ENCODE results near the gene KLHL30.
"Not testable (repeated sequence)": the region's sequence is repeated elsewhere in the genome, so short reads cannot be mapped to it uniquely, and the experiment has no call there.

KLHL30 gene

DNA sequence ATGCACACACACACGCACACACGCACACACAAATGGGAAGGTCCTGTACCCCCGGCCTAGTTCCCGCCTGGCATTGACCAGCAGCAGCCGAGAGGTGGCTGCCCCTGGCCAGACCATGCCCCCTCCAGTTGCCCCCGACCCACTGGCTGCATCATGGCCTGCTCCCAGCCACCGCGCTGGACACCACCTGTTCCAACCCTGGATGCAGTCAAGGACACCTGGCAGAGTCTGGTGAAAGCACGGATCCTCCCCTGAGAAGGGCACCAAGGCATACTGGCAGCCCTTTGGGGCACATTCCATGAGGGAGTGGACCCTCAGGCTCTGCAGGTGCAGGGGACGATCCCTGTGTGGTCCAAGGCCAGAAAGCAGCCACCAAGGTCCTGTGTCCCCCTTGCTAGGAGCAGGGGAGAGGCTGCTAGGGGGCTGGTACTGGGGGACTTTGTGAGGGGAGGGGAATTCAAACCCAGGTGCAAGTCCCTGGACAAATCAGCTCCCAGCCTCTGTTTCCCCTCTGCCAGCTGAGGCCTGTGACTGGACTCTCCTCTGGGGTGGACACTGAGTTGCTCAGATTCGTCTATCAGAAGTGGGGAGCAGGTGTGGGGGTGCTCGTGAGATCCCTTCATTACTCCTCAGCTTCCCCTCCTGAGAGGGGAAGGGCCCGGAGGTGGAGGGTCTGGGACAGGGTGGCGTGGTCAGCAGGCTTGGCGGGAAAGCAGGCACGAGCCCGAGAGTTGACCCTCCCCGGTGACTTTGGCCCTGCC is 34.8 kb upstream of the KLHL30 start:
- no peak for DNase-seq

DNA sequence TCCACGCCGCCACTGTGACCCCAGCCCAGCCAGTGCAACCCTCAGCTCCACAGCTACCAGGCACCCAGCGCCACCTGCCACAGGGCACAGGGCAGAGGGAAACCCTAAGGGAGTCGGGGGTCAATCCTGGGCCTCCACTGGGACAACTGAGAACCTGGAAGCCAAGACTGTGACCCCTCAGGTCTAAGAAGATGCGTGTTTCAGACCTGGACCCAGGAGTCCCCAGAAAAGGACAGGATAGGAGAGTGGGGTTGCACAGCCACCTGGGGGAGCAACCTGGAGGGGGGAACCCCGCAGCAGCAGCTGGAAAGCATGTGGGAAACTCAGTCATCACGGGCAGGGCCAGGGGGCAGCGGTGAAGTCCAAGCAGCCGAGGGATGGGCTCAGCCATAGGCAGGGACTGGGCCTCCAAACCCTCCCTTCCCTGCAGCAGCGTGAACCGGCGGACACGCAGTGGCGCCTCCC is 34.2 kb upstream of the KLHL30 start:
- DNase-seq, result no peak

DNA sequence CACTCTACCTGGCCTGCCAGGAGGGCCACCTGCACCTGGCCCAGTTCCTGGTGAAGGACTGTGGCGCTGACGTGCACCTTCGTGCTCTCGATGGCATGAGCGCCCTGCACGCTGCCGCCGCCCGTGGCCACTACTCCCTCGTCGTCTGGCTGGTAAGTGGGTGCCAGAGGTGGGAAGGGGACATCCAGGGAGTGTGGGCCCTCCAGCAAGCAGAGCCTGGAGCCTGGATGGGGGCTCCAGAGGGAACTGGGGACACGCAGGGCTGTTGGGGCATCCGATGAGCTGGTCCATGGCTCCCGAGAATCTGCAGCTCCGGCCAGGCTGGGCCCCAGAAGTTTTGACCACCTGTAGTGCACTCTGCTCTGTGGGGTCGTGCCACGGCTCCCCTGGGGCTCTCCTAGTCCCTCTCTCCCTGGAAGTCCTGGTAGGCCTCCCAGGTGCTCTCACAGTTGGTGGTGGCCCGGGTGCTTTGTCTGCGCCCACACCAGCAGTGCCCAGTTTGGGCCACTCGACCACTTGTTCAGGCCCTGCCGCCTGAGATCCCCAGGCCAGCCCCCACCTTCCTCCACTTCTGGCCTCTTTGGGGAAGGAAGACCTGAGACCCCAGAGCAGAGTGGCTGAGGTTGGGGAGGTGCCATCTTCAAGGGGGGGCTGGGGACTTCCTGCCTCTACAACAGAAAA is 33.6 kb upstream of the KLHL30 start:
- DNase-seq, result no peak

DNA sequence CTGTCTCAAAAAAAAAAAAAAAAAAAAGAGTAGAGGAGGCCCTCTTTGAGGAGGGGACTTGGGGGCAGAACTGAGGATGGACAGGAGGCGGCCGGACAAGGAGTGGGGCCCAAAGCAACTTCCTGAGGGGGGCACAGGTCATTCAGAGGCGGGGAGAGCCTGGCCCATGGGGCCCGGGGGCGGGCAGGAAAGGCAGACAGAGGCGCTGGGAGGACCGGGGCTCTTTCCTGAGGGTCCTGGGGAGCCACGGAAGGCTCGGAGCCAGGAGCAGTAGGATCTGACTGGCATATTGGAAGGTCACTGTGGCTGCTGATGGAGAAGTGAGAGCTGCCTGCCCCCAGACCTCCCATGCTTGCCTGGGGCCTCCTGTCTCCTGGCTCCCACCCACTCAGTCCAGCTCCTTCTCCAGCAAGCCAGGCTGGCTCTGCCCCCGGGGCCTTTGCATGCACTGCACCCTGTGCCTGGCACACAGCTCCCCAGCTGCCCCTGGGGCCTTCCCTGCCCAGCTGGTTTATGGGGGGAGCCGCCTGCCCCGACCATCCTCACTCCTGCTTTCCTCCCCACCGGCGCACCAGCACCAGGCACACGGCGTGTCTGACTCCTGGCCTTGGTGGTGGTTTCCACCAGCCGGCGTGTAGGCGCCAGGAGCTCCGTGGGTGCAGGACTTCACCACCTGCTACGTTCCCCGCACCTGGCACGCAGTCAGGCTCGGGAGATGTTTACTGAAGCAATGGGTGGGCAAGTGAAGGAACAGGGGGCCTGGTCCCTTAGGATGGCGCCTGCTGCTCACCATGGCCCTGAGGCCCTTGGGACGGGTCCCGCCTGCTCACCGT is 32.7 kb upstream of the KLHL30 start:
- DNase-seq, result no peak

DNA sequence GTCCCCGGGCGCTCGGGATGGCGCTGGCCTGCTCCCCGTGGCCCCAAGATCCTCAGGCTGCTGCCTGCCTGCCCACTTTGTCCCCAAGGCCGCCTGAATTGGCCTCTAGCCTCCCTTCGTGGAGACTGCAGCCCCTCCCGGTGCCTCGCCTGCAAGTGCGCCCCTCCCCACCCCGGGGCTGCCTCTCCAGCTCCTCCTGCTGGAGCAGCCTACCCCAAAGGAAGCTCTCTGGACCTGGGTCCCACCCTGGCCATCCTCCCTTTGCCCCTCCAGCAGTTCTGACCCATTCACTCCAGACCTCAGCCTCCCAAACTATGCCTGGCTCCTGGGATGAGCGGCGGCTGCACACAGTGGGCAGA is 32.1 kb upstream of the KLHL30 start:
- no peak for DNase-seq

DNA sequence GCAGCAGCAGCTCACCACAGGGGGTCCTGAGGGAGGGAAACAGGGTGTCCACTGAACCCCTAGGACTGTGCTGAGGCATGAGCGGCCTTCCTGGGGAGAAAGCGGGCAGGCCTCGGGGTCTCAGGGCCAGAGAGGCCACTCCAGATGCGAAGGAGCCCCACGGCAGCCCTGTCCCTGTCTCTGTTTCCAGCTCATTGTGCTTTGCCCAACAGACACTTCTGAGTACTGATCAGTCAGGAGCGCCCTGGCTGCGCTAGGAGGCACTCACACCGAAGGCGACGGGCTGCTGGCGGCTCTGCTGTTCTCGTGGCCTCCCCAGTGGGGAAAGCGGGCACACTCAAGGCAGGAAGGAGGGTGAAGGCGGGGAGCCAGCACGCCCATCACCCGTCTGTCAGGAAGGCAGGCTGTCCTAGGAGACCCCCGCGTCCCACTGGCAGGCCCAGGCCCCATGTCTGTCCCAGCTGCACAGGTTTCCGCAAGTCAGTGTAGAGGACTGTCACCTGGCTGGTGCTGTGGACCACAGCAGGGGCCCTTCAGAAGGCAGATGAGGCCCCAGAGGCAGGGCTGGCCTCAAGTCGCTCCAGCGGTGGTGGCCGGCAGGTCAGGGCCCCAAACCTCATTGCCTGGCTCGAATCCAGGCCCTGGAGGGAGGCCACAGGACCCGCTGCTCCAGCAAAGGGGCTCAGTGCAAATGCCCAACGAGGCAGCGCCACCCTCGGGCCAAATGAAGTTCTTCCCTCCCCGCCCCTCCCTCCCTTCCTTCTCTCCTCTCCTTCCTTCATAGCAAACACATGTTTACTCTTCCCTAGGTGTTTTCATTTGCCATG is 31.6 kb upstream of the KLHL30 start:
- peak; percentile 18 for DNase-seq

DNA sequence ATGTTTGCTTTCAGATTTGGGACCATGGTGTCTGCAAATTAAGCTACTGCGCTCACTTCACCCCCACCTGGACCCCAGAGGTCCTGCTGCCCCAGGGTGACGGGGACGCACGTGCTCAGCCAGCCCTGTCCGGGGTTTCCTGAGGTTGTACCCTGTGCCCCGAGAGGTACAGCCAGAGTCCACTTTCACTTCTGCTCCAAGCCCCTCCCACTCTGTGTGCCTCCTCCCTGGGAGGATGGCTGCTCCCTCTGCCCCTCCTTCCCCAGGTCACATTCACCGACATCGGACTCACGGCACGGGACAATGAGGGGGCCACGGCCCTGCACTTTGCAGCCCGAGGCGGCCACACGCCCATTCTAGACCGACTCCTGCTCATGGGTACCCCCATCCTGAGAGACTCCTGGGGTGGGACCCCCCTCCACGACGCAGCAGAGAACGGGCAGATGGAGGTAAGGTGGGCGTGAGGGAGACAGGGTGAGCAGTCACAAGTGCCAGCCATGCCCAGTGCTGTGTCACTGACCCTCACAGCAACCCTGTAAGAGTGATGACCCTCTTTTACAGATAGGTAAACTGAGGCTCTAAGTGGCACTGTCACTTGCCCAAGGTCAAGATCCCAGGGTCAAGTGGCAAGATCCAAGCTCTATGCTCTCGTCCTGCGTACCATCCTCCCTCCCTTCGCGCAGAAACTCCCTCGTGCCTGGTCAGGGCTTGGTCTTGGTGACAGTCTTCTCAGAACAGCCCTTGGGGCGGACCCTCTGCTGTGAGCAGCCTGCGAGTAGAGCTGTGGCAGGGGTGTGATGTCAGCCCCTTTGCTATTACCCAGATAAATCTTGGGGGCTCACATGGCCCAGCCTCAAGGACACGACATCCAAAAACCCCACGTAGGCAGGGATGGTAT is 30.7 kb upstream of the KLHL30 start:
- no peak for DNase-seq

DNA sequence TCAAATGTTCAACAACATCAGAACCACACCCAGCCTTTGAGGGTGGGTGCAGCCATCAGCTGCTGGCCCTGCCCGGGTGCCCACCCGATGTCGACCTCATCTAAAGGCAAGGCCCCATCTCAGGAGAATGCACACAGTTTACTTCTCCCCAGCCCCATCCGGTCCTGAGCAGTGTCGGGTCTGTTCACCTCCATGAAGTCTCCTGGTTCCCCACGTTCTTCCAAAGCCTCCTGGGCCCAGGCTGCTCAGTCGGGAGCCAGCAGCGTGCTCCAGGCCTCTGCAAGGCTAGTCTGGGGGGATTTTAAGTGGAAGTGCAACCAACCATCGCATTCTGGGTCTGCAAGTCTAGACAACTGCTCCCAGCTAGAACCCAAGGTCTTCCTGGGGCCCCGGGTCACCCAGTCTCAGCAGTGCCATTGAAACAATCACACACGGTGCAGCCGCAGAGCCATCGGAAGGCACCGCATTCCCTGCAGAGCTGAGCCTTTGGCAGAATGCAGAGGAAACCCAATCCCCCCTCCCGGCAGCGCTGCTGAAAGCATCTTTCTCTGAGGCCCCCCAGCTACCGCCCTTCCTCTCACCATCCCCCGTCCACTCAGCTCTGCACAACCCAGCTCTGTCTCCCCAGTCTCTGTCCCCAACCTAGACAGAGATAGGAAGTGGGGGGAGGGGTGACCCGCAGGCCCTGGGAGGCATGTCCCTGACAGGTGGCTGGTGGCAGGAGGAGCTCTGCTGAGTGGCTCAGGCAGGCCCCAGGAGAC is 29.9 kb upstream of the KLHL30 start:
- DNase-seq, result peak; percentile 48

DNA sequence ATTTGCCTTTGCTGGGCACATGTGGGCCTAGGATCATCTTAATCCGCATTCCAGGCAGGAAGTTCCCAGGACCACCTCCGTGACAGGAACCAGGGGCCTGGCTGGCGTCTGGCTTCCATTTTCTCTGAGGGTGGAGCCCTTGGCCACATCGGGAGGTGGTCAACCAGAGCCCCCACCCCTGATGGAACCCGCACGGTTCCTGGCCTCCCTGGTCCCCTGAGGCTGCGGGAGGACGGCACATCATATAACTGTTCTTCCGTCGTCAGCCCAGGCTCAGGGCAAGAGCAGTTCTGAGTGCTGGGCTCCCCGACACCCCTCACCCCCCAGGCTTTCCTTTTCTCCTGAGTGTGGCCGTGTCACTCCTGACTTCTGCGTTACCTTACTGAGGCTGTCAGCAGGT is 24.9 kb upstream of the KLHL30 start:
- no peak for DNase-seq

DNA sequence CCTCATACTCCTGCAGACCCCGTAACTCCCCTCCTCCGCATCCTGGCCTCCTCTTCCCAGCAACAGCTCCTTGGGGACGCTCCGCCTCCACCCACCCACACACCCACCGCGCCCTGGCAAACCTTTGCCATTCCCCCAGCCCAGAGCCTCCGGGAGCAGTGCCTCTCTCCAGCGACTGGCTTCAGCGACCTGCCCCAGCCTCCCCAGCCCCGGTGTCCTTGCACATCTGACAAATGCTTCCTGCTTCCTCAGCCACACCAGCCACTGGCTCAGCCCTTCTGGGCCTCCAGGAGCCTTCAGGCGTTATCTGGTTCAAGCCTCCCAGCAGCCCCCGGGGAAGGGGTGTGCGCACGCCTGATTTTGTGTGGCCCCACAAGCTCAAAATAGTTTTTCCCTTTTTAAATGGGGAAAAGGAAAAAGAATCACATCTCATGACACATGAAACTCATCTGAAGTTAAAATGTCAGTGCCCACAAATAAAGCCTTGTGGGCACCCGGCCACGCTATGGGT is 24.1 kb upstream of the KLHL30 start:
- DNase-seq, result no peak

DNA sequence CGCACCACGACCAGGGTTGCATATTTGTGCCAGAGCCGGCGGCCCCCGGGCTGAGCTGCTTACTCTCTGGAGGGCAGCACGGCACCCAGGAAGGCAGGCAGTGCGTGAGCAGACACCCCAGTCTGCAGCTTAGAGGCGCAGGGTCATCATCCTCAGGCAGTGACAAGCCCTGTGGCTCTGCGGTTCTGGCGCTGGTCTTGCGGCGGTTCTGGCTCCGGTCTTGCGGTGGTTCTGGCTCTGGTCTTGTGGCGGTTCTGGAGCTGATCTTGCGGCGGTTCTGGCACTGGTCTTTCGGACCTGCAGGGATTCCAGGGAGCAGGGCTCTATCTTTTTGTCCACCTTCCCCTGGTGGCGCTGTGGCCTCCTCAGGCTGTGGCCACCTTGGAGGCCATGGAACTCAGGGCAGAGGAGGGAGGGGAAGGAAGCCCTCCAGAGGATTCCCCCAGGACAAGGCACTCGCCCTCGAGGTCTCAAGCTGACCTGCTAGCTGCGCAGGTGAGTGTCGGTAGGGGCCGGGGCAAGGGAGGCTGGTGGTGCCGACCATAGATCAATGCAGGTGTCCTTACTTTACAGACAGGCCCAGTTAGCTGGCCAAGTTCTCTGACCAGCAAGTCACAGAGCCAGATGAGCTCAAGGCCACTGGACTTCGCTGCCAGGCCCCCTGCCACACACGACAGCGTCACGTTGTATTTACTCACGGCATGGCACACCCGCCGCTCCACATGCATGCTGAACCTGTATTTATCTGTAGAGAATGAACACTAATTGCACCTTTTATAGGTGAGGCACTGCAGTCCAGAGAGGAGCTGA is 23.4 kb upstream of the KLHL30 start:
- DNase-seq, result no peak

DNA sequence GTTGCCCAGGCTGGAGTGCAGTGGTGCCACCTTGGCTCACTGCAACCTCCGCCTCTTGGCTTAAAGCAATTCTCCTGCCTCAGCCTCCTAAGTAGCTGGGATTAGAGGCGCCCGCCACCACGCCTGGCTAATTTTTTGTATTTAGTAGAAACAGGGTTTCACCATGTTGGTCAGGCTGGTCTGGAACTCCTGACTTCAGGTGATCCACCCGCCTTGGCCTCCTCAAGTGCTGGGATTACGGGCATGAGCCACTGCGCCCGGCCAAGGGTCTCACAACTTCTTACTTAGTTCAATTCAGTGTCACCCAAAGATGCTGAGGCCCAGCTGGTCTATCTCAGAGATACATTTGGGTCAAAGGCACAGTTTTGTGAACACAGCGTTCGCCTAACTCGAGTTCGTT is 22.8 kb upstream of the KLHL30 start:
- not testable (repeated sequence) for DNase-seq

DNA sequence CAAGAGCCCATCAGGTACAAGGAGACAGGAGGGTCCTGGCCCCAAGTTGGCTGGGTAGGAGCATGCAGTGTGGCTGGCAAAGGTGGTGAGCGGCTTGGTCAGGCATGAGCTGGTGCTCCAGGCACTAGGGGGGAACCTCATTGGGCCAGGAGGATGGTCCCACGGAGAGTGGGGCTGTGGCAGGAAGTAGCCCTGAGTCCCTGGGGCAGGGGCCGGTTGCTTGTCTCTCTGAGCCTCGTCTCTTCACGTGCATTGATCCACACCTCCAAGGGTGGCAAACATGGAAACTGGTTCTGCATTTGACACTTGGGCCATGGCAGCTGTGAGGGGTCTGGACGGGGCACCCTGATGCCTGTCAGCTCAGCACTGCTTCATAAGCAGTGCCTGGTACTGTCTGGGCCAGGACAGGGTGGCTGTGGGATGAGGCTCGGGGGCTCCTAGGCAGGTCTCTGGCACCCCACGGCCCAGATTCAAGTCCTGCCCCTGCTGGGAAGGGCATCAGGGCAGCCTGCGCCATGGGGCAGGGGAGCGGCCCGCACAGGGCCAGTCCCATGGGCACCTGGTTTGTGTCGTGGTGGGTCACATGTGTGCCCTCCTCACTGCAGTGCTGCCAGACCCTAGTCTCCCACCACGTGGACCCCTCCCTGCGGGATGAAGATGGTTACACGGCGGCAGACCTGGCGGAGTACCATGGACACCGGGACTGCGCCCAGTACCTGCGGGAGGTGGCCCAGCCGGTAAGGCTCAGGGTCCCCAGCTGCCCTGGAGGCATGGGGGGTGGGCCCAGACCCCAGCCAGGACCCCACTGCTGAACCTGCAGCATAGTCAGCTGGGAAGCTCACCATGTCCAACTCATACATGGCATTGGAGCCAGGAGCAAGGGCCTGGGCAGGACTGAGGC is 21.9 kb upstream of the KLHL30 start:
- DNase-seq, result no peak

DNA sequence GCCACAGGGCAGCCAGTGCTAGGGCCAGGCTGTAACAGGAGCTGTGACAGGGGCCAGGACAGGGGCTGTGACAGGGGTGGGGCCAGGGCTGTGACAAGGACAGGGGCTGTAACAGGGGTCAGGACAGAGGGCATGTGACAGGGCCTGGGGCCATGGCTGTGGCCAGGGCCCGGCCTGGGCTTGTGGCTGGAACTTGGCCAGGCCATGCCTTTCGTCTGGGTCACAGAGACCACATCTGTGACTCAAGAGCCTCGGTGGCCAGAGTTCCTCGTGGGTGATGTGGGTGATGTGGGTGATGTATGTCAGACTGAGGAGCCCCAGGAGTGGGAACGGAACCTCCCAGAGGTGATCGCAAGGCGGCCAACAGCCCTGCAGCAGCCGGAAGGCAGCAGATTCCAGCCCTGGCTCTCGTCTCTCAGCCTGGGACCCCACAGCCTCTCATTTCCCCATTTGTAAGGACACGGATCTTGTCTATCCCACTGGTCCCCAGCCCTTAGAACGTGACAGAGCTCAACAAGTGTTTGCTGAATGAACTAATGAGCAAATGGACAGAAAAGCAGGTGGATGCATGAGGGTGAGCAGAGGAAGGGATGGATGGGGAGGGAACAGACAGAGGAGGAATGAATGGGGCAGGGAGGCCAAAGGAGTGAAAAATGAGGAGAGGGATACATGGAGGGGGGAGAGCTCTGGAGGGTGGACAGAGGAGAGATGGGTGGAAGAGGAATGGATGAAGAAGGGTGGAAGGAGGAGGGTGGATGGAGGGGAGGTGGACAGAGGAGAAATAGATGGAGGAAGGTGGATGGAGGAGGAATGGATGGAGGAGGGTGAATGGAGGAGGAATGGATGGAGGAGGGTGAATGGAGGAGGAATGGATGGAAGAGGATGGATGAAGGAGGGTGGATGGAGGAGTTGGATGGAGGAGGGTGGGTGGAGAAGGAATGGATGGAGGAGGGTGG is 21.0 kb upstream of the KLHL30 start:
- no peak for DNase-seq

DNA sequence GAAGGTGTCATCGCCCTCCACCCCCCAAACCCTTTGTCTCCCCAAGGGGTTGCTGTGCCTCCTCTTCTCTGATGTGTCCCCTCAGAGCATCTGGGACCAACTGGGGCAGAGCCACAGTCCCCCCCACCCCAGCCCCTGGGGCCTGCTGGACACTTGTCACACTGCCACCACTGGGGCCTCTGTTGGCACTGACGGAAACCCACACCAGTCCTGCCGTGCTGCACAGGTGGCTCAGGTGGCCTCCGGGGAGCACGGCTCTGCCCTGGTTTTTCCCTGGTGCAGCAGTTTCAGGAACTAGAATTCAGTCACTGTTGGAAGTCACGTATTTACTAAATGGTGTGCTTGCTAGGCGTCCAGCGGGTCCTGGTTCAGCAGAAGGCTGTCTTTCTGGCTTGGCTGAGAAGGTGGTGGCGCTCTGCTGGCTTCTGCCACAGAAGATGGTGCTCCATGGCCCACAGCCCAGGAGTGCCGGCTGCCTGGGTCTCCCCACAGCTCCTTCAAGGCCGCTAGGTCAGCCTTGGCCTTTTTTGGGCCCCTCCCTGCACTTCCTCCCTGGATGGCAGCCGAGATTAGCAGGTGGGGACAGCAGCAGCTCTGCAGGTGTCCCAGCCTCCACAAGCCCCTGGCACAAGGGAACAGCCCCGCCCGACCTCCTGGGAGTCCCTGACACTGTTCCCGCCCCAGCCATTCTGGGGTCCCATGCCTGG is 18.6 kb upstream of the KLHL30 start:
- no peak for DNase-seq

DNA sequence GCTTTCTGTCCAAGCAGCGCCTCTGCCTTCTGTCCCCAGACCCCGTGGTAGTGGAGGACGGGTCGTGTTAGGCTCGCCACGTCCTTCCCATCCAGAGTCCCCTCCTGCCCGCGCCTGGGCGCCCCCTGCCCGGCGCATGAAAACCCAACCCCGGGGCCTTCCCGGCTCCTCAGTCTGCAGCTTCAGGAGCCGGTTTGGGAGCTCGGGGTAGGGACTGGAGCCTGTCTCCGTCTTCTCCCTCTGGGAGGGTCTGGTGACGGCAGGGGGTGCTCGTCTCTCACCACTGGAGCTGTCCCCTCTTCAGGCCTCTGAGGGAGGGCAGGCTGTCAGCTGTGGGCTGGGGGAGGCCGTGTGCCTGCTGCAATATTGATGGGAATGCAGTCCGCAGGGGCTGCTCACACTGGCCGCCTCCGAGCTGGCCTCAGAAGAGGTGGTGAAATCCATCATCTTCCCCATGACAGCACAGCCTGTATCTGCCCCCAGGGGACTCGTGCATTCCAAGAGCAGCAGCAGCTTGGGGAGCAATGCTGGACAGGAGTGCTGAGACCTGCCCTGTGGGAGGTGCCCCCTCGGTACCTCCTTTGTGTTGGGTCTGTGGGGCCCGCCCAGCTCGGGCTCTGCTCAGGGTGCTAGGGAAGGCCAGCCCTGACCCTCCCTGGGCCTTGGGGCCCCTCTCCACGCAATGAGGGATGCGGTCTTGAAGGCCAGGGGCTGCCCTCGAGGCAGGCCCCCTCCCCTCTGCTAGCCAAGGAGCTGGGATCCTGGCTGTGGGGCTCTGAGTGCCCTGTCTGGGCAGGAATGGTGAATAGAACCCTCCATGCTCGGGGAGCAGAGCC is 17.8 kb upstream of the KLHL30 start:
- DNase-seq, result no peak
